Neural crest cell (in vitro differentiated cells): ENCODE results near the gene SUGCT. TPM values are rescaled to one million over a fixed set of nuclear protein-coding genes. Genes with fewer than 3 reads are reported as not detected.

Experiments
- DNase-seq: peaks from one replicate; pipeline ENCODE4 v3.0.0; 2021; ENCODE audit warnings: low read depth, mixed read lengths, low spot score
- H3K27ac Mint-ChIP-seq: one replicate; pipeline ENCODE4 v1.8.0; 2021; ENCODE audit warnings: mild to moderate bottlenecking, mixed read lengths; ENCODE audit not compliant: unreplicated experiment
- H3K27me3 Mint-ChIP-seq: 2 replicates; pipeline ENCODE4 v1.8.0; 2021; ENCODE audit warnings: low read depth, mild to moderate bottlenecking, mixed read lengths
- H3K36me3 Mint-ChIP-seq: 2 replicates; pipeline ENCODE4 v1.8.0; 2021; ENCODE audit warnings: low read depth, mild to moderate bottlenecking, mixed read lengths
- H3K4me1 Mint-ChIP-seq: 2 replicates; pipeline ENCODE4 v1.8.0; 2021; ENCODE audit warnings: mixed read lengths
- H3K4me3 Mint-ChIP-seq: one replicate; pipeline ENCODE4 v1.8.0; 2021; ENCODE audit warnings: mild to moderate bottlenecking, mixed read lengths
- H3K9me3 Mint-ChIP-seq: 2 replicates; pipeline ENCODE4 v1.8.0; 2021; ENCODE audit warnings: mixed read lengths
- total RNA-seq: library from RNA; stranded (reverse); gene quantifications from 2 replicates; pipeline ENCODE4 v1.2.1, GENCODE V29; 2021
- TF ChIP-seq, protein P1 (sequence below): fragments of 200-600 bp; sonication (generic); conservative IDR thresholded peaks from 2 replicates; pipeline ENCODE4 v1.5.0; 2021; ENCODE audit warnings: antibody characterized with exemption, mild to moderate bottlenecking

Gene SUGCT
- total RNA-seq, 1 donor from 2014 or later: 5.9 TPM

DNA sequence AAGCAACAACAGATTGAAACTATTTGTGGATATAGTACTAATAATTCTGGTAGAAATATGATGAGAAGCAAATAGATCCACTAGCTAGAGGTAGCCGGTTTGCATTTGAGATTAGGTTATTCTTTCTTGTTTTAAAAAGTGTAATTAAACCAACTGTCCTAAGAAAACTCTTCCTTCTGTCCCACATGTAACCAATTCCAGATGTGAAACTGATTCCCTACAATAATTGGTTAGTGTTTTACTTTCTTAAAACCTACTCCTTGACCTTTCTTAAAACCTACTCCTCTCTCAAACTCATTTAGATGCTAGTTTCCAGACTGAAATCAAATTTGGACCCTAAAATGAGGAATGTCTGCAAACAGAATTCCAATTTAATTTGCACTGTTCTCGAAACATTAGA is 521.5 kb downstream of the SUGCT start:
- no peak overlapping the region for H3K27ac Mint-ChIP-seq
- H3K4me1 Mint-ChIP-seq: peaks cover 4% of the 10 kb centered on the region
- TF ChIP-seq, protein P1, sequence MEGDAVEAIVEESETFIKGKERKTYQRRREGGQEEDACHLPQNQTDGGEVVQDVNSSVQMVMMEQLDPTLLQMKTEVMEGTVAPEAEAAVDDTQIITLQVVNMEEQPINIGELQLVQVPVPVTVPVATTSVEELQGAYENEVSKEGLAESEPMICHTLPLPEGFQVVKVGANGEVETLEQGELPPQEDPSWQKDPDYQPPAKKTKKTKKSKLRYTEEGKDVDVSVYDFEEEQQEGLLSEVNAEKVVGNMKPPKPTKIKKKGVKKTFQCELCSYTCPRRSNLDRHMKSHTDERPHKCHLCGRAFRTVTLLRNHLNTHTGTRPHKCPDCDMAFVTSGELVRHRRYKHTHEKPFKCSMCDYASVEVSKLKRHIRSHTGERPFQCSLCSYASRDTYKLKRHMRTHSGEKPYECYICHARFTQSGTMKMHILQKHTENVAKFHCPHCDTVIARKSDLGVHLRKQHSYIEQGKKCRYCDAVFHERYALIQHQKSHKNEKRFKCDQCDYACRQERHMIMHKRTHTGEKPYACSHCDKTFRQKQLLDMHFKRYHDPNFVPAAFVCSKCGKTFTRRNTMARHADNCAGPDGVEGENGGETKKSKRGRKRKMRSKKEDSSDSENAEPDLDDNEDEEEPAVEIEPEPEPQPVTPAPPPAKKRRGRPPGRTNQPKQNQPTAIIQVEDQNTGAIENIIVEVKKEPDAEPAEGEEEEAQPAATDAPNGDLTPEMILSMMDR: no peak
- H3K4me3 Mint-ChIP-seq: no peak overlapping the region
- H3K9me3 Mint-ChIP-seq: no peaks in the 10 kb centered on the region
- DNase-seq: no peak
- peaks cover 2% of the 10 kb centered on the region for H3K36me3 Mint-ChIP-seq
- H3K27me3 Mint-ChIP-seq: no peaks in the 10 kb centered on the region

DNA sequence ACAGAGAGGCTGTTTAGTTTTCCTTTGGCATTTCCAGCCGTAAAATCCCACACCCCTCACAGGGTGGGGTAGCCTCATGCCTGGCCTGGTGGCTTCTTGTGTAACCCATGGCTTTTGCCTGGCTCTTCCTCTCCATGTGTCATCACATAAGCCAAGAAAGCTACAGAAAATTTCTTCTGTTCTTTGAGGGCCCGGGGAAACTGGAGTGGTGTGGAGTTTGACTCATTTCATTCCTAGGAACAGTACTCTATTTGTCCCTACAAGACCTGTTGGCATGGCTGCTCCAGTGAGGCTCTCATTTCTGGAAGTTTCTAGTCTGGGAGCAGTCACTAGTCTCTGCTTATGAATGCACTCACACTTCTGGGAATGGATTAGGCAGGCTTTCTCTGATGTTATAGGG is 523.9 kb downstream of the SUGCT start:
- H3K27ac Mint-ChIP-seq: no peak overlapping the region
- peaks cover 4% of the 10 kb centered on the region for H3K36me3 Mint-ChIP-seq
- H3K4me3 Mint-ChIP-seq: no peak overlapping the region
- no peaks in the 10 kb centered on the region for H3K27me3 Mint-ChIP-seq
- TF ChIP-seq, protein P1: no peak
- DNase-seq: no peak
- H3K4me1 Mint-ChIP-seq: no peaks in the 10 kb centered on the region
- no peaks in the 10 kb centered on the region for H3K9me3 Mint-ChIP-seq

GRCh38 chr7:40659231-40659630 is 524.4 kb downstream of the SUGCT start:
- TF ChIP-seq, protein P1: no peak
- Mint-ChIP-seq H3K27me3 (no peaks in the 10 kb centered on the region), H3K4me1 (no peaks in the 10 kb centered on the region), H3K9me3 (no peaks in the 10 kb centered on the region), H3K27ac (no peak overlapping the region), H3K36me3 (peaks cover 4% of the 10 kb centered on the region), H3K4me3 (no peak overlapping the region)
- DNase-seq: no peak

DNA sequence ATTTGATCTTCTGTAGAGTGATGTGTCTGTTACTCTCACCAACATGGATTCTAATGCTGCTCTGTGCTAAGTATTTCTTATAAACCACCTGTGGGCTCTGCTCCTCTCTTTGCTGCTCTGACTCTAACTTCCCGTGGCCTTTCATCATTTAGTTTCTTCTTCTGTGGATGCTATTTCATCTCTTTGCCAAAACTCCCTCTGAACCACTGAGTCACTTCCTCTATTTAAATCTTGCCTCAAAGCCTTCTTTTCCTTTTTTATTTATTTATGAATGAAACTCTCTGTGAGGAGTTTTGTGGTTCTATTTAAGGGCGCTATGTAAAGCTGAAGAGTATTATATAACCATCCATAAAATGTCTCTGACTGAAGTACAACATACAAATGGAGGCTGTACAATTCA is 538.5 kb downstream of the SUGCT start:
- Mint-ChIP-seq H3K27ac (no peak overlapping the region), H3K36me3 (no peaks in the 10 kb centered on the region), H3K4me3 (no peak overlapping the region)

DNA sequence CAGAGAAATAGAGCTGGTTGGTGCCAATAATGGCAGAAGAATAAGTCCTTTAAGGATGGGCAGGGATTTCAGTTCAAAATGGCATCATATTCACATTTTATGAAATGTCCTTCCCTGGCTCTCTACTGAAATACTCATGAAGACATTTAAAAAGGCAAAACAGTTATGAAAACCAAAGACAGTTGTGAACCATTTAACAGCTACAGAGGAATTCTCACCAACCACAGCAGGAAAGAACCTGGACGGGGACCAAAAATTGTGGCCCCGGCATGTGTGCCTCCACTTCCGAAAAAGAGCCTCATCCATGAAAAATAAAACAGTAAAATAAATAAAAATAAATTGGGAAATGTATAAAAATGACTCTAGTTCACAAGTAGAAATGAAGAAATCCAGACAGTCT is 539.5 kb downstream of the SUGCT start:
- no peak for DNase-seq
- Mint-ChIP-seq H3K27me3 (no peaks in the 10 kb centered on the region), H3K4me1 (peaks cover 7% of the 10 kb centered on the region), H3K9me3 (peaks cover 7% of the 10 kb centered on the region), H3K27ac (no peak overlapping the region), H3K36me3 (no peaks in the 10 kb centered on the region), H3K4me3 (no peak overlapping the region)
- TF ChIP-seq, protein P1: no peak

More for the DNA sequence above, 538.5 kb downstream of the SUGCT start:
- TF ChIP-seq, protein P1: no peak
- Mint-ChIP-seq H3K9me3 (peaks cover 7% of the 10 kb centered on the region), H3K4me1 (peaks cover 7% of the 10 kb centered on the region), H3K27me3 (no peaks in the 10 kb centered on the region)
- DNase-seq: no peak

- Mint-ChIP-seq H3K27me3 (no peaks in the 10 kb centered on the region), H3K9me3 (peaks cover 7% of the 10 kb centered on the region), H3K27ac (no peak overlapping the region), H3K4me1 (peaks cover 7% of the 10 kb centered on the region), H3K36me3 (no peaks in the 10 kb centered on the region), H3K4me3 (no peak overlapping the region)
- DNase-seq: no peak
- TF ChIP-seq, protein P1: no peak
These were observed 540.9 kb downstream of the SUGCT start for GRCh38 chr7:40675741-40676140.
